WERI-Rb-1 (cell line): ENCODE results near the gene CCDC136.

Experiments
- DNase-seq: peaks from one replicate; pipeline ENCODE4 v3.0.0-alpha.2; 2020
- H3K27ac ChIP-seq: fragments of 250-450 bp; sonication (Bioruptor Pico); 2 replicates; pipeline ENCODE4 v1.5.1; 2020; ENCODE audit warnings: mild to moderate bottlenecking, moderate library complexity
- H3K27me3 ChIP-seq: fragments of 250-450 bp; sonication (Bioruptor Pico); 2 replicates; pipeline ENCODE4 v1.5.1; 2021; ENCODE audit warnings: mild to moderate bottlenecking, low read depth, moderate library complexity; ENCODE audit not compliant: insufficient read depth, severe bottlenecking
- H3K36me3 ChIP-seq: fragments of 250-450 bp; sonication (Bioruptor Pico); 2 replicates; pipeline ENCODE4 v1.5.1; 2020; ENCODE audit warnings: mild to moderate bottlenecking, moderate library complexity
- H3K4me3 ChIP-seq: 2 replicates; pipeline ENCODE4 v1.5.1; 2011; ENCODE audit warnings: low read depth, mild to moderate bottlenecking, control low read depth, low read length
- H3K9me3 ChIP-seq: fragments of 250-450 bp; sonication (Bioruptor Pico); 2 replicates; pipeline ENCODE4 v1.5.1; 2021; ENCODE audit warnings: mild to moderate bottlenecking, moderate library complexity; ENCODE audit not compliant: severe bottlenecking
- TF ChIP-seq, protein P1 (sequence below): IDR thresholded peaks from 2 replicates; pipeline ENCODE4 v1.5.1; 2011; ENCODE audit warnings: low read depth, mild to moderate bottlenecking, control low read depth, inconsistent platforms, low read length

CCDC136 gene

DNA sequence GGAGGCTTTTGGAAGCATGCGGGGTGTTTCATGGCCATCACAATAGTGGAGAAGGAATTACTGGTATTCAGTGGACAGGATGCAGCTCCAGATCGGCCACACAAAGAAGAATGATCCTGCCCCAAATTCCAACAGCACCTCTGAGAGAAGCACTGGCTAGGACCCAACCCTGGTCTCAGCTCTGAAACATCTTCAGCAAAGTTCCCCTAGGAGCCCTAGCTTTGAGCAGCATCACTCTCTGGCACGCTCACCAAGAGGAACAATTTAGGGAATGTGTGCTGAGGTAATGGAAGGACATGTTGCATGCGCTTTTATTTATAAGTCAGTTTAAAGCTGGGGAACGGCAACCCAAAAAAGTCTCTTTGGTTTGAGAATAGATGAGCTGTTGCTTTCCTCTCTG, 10.6 kb upstream of the CCDC136 start:
- Histone ChIP-seq H3K4me3 (no peak overlapping the region), H3K27ac (no peak overlapping the region), H3K9me3 (peaks cover 9% of the 10 kb centered on the region), H3K36me3 (no peaks in the 10 kb centered on the region), H3K27me3 (no peaks in the 10 kb centered on the region)
- DNase-seq = no peak
- TF ChIP-seq, protein P1, sequence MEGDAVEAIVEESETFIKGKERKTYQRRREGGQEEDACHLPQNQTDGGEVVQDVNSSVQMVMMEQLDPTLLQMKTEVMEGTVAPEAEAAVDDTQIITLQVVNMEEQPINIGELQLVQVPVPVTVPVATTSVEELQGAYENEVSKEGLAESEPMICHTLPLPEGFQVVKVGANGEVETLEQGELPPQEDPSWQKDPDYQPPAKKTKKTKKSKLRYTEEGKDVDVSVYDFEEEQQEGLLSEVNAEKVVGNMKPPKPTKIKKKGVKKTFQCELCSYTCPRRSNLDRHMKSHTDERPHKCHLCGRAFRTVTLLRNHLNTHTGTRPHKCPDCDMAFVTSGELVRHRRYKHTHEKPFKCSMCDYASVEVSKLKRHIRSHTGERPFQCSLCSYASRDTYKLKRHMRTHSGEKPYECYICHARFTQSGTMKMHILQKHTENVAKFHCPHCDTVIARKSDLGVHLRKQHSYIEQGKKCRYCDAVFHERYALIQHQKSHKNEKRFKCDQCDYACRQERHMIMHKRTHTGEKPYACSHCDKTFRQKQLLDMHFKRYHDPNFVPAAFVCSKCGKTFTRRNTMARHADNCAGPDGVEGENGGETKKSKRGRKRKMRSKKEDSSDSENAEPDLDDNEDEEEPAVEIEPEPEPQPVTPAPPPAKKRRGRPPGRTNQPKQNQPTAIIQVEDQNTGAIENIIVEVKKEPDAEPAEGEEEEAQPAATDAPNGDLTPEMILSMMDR = no peak

DNA sequence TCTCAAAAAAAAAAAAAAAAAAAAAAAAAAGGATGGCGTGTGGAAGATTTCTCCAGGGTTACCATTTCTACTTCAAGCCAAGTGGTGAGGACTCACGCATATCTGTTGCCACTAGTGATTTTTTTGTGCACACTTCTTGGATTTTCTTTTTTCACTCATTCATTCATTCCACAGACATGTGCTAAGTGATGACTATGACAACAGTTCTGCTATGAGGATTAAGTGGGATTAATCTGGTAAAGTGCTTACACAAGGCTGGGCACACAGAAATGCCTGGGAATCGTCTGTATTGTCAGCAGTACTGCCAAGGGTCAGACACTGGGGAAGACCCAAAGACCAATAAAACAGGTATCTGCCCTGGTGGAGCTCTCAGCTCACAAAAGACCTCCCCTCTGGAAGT, 9.9 kb upstream of the CCDC136 start:
- TF ChIP-seq, protein P1 = no peak
- DNase-seq = no peak

DNA sequence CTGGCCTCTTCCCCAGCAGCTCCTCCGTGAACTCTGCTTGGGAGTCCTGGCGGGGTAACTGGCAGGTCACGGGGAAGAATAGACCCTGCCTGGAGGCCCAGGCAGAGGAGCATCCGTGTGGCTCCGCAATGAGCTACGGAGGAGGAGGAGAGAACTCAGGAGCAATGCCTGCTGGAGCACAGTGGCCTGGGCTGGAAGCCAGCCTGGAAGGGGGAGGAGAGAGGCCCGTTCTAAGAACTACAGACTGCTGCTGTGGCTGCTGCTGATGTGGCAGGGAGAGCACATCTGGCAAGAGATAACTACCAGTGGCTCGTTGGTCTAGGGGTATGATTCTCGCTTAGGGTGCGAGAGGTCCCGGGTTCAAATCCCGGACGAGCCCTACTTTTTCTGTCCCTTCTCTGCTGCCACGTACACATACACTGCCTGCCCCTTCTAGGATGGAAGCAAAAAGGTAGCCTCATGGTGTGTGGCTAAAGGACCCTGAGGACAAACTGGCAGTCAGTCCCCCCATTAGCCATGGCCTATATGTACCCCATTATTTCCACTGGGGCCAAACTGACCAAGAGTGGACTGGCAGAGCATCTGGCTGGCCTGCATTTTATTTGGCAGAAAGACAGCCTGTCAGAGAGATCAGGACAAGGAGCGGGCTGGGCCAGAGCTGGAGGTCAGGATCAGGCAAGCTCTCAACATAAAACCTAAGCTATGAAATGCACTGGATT, 8.5 kb upstream of the CCDC136 start:
- no peak overlapping the region for H3K4me3 ChIP-seq
- H3K36me3 ChIP-seq = no peaks in the 10 kb centered on the region
- peaks cover 6% of the 10 kb centered on the region for H3K9me3 ChIP-seq
- peaks cover 3% of the 10 kb centered on the region for H3K27me3 ChIP-seq
- no peak overlapping the region for H3K27ac ChIP-seq
- DNase-seq = no peak
- TF ChIP-seq, protein P1 = no peak

More for the DNA sequence above, 9.9 kb upstream of the CCDC136 start:
- H3K27ac ChIP-seq = no peak overlapping the region
- no peak overlapping the region for H3K4me3 ChIP-seq
- H3K9me3 ChIP-seq = peaks cover 8% of the 10 kb centered on the region
- H3K36me3 ChIP-seq = no peaks in the 10 kb centered on the region
- H3K27me3 ChIP-seq = no peaks in the 10 kb centered on the region

DNA sequence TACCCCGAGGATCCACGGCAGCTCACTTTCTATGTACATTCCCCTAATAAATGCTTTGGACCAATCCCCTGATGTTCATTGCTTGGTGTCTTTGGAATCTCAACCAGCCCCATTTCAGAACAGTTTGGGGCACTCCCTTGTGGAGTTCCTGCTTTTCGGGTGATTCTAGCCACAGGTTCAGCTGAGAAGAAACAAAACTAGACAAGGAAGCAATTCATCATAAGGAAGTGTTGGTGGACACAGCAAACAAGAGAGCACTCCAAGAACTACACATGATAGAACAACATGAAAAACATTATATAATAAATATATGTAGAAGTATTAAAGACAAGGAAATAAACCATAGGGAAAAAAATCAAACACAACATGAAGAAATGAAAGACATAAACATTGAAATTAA, 6.0 kb upstream of the CCDC136 start:
- no peak overlapping the region for H3K4me3 ChIP-seq
- TF ChIP-seq, protein P1 = no peak
- H3K36me3 ChIP-seq = no peaks in the 10 kb centered on the region
- H3K9me3 ChIP-seq = peaks cover 3% of the 10 kb centered on the region
- H3K27me3 ChIP-seq = peaks cover 16% of the 10 kb centered on the region
- H3K27ac ChIP-seq = no peak overlapping the region
- DNase-seq = no peak

DNA sequence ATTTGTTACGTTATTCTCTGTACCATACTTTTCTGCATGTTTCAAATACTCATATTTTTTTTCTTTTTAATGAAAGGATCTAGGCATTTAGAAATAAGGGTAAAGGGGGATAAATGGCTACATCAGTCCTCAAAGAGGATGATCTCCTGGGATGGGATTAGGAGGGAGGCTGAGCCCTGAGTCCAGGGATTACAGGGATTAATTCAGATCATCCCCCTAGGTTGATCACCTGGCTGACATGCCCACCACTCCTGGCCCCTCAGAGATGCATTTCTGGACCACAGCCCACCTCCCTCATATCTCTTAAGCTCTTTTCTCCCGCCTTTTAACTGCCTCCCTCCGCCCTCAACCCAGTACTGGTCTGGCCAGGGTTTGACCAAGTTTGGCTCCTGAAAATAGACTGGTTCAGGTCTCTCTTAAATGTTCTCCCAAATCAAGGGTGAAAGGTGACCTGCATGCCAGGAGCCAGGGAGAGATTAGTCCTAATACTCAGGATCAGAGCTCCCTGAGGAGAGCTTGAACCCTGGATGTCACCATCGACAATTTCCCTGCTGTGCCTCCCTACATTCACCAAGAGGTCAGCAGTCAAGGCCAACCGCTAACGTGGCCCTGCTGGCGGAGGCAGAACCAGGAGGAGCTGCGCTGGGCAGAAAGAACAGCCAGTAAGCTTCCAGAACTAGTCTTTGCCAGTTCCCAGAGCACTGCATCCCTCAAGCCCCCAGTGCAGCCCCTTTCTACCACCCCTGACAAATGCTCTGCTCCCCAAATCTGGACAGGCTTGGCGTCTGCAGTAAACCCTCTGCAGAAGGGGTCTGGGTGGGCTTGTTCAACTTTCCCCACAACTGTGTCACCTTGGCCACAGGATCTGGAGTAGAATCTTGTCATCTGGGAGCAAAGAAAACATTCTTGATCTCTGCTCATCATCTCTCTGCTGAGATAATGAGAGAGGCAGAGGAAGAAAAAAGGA, 3.0 kb upstream of the CCDC136 start:
- no peak overlapping the region for H3K27ac ChIP-seq
- no peaks in the 10 kb centered on the region for H3K36me3 ChIP-seq
- no peak overlapping the region for H3K4me3 ChIP-seq
- peaks cover 3% of the 10 kb centered on the region for H3K9me3 ChIP-seq
- peaks cover 27% of the 10 kb centered on the region for H3K27me3 ChIP-seq
- peak; percentile 79 for DNase-seq
- TF ChIP-seq, protein P1 = no peak
